K562 (cell line): ENCODE measurements around the gene FAM193A. TPM values are rescaled to one million over a fixed set of nuclear protein-coding genes. Genes with fewer than 3 reads are reported as not detected.

Source experiments
- ATAC-seq: fragments of 200-7000 bp; cut with Tn5 transposase; 3 replicates; pipeline ENCODE4 v1.9.1; 2020; ENCODE audit warnings: moderate library complexity
- BruUV-seq: library from RNA; stranded (reverse); fragments of 400-500 nt; replicated peaks from 2 replicates; lab custom pipeline; 2021; lab: Mats Ljungman, UMichigan
- CTCF ChIA-PET: fragments of 300-600 bp; formaldehyde crosslinking; extraction: SDS; loops from one replicate; lab custom pipeline; 2021; ENCODE audit warnings: low intra/inter-chr PET ratio; lab: Yijun Ruan, JAX
- POLR2A ChIA-PET: fragments of 300-600, 350-650 bp; sonication (Branson Sonifier 250); formaldehyde crosslinking; extraction: SDS; loops from one replicate; lab custom pipeline; 2021; ENCODE audit warnings: antibody characterized with exemption, inconsistent platforms; lab: Yijun Ruan, JAX
- DNase-seq, 4 experiments: peaks; one replicate each; pipeline versions ENCODE4 v3.0.0 to v3.0.0-alpha.2; 2011 to 2018; ENCODE audit warnings: low spot score in 3 of 4, mixed read lengths in 3 of 4; ENCODE audit errors: extremely low read depth in 1 of 4
- FAIRE-seq: peaks from 2 replicates; lab custom pipeline; 2011; peaks lifted over from hg19 to GRCh38; lab: Jason Lieb, UNC
- H2AFZ ChIP-seq: 2 replicates; pipeline ENCODE4 v1.6.0; 2011; ENCODE audit warnings: low read depth, low read length, control low read depth, inconsistent platforms
- H3K27ac ChIP-seq: fragments of 200-600 bp; 3 replicates; pipeline ENCODE4 v1.8.0; 2011; ENCODE audit warnings: low read depth, mild to moderate bottlenecking, control low read depth, inconsistent platforms, low read length, moderate library complexity, mixed read lengths; ENCODE audit errors: extremely low read depth
- H3K27me3 ChIP-seq, 2 experiments: fragments of 300-600 bp in 1 of 2; 2 replicates in 1 of 2; 3 replicates in 1 of 2; pipeline versions ENCODE4 v1.6.0 to v1.8.0; 2011; ENCODE audit warnings: inconsistent platforms in 2 of 2, low read length in 2 of 2, mild to moderate bottlenecking in 1 of 2, mixed read lengths in 1 of 2, moderate library complexity in 1 of 2; ENCODE audit not compliant: control insufficient read depth in 2 of 2, insufficient read depth in 2 of 2
- H3K36me3 ChIP-seq: fragments of 300-600 bp; 3 replicates; pipeline ENCODE4 v1.8.0; 2011; ENCODE audit warnings: mild to moderate bottlenecking, low read length, inconsistent platforms; ENCODE audit not compliant: control insufficient read depth, insufficient read depth
- H3K4me1 ChIP-seq, 2 experiments: fragments of 200-600 bp in 1 of 2; replicated peaks in 1 of 2; 2 replicates in 1 of 2; 3 replicates in 1 of 2; pipeline versions ENCODE4 v1.5.1 to v1.8.0; 2011; ENCODE audit warnings: inconsistent platforms in 2 of 2, low read length in 2 of 2, mild to moderate bottlenecking in 1 of 2, mixed read lengths in 1 of 2, moderate library complexity in 1 of 2; ENCODE audit not compliant: control insufficient read depth in 2 of 2, insufficient read depth in 2 of 2
- H3K4me2 ChIP-seq: 2 replicates; pipeline ENCODE4 v1.6.1; 2011; ENCODE audit warnings: low read length, control low read depth, inconsistent platforms, mixed read lengths; ENCODE audit not compliant: insufficient read depth
- H3K4me3 ChIP-seq: fragments of 200-600 bp; sonication (generic), shearing (Covaris generic); 2 replicates; pipeline ENCODE4 v1.5.1; 2016; ENCODE audit warnings: control low read depth, inconsistent platforms
- H3K79me2 ChIP-seq: fragments of 200-600 bp; 3 replicates; pipeline ENCODE4 v1.8.0; 2011; ENCODE audit warnings: low read length, inconsistent platforms; ENCODE audit not compliant: control insufficient read depth, insufficient read depth
- H3K9ac ChIP-seq, 2 experiments: 2 replicates each; pipeline versions ENCODE4 v1.6.0 to v1.6.1; 2011; ENCODE audit warnings: low read depth in 2 of 2, low read length in 2 of 2, control low read depth in 1 of 2, inconsistent platforms in 1 of 2, mild to moderate bottlenecking in 1 of 2, mixed read lengths in 1 of 2; ENCODE audit not compliant: insufficient read depth in 1 of 2
- H3K9me1 ChIP-seq: one replicate; pipeline ENCODE4 v1.6.0; 2011; ENCODE audit warnings: inconsistent platforms, mild to moderate bottlenecking, low read length, moderate library complexity; ENCODE audit not compliant: control insufficient read depth, insufficient read depth
- H3K9me3 ChIP-seq: replicated peaks from 2 replicates; pipeline ENCODE4 v1.5.1; 2011; ENCODE audit warnings: low read depth, low read length, inconsistent platforms; ENCODE audit not compliant: control insufficient read depth, insufficient read depth
- H4K20me1 ChIP-seq: replicated peaks from 2 replicates; pipeline ENCODE4 v1.6.1; 2011; ENCODE audit warnings: low read length, inconsistent platforms, mixed read lengths; ENCODE audit not compliant: control insufficient read depth, insufficient read depth
- BCLAF1 ChIP-seq, 2 experiments: fragments of 450-650 bp in 1 of 2; IDR thresholded peaks; 2 replicates each; pipeline ENCODE4 v1.6.1; 2011 to 2017; ENCODE audit warnings: low read depth in 2 of 2, antibody characterized with exemption in 1 of 2, borderline replicate concordance in 1 of 2, low read length in 1 of 2, mild to moderate bottlenecking in 1 of 2, mixed read lengths in 1 of 2; ENCODE audit not compliant: control insufficient read depth in 1 of 2
- FIP1L1 ChIP-seq: fragments of 200-400 bp; formaldehyde crosslinking; IDR thresholded peaks from 2 replicates; pipeline ENCODE4 v1.6.1; 2018; ENCODE audit warnings: mild to moderate bottlenecking, low read depth, low read length; ENCODE audit not compliant: poor library complexity, severe bottlenecking
- HLTF ChIP-seq: fragments of 450-650 bp; IDR thresholded peaks from 2 replicates; pipeline ENCODE4 v1.6.1; 2016
- HNRNPK ChIP-seq: fragments of 200-400 bp; formaldehyde crosslinking; IDR thresholded peaks from one replicate; pipeline ENCODE4 v1.6.1; 2018; ENCODE audit warnings: mild to moderate bottlenecking, low read depth, low read length; ENCODE audit not compliant: poor library complexity, severe bottlenecking
- ILK ChIP-seq: fragments of 450-650 bp; IDR thresholded peaks from 2 replicates; pipeline ENCODE4 v1.6.1; 2016; ENCODE audit warnings: missing genetic modification characterization, low read depth, mild to moderate bottlenecking, missing compliant biosample characterization, moderate library complexity, borderline replicate concordance
- LCOR ChIP-seq: sonication (generic); formaldehyde crosslinking; IDR thresholded peaks from 2 replicates; pipeline ENCODE4 v1.8.0; 2022; ENCODE audit warnings: mild to moderate bottlenecking, missing genetic modification reagents
- ZHX1 ChIP-seq: fragments of 150-350 bp; conservative IDR thresholded peaks from 2 replicates; pipeline ENCODE4 v1.6.1; 2014; ENCODE audit warnings: low read length
- ZKSCAN8 ChIP-seq: fragments of 200-800 bp; sonication (Bioruptor generic); IDR thresholded peaks from 2 replicates; pipeline ENCODE4 v1.6.1; 2016; ENCODE audit warnings: missing genetic modification characterization, missing compliant biosample characterization
- WGBS: fragments of 100-300 bp; shearing (Covaris generic); methylation state at CpG from one replicate; pipeline ENCODE4 v1.1.6; 2016; ENCODE audit warnings: low coverage, mixed read lengths; ENCODE audit not compliant: insufficient coverage; ENCODE audit errors: missing lambda C conversion rate; 5-methylcytosine and 5-hydroxymethylcytosine counted together
- in situ Hi-C: fragments of 300-500 bp; cut with MboI; formaldehyde crosslinking; loops from 4 replicates; pipeline ENCODE4 v1.15.0; 2018; ENCODE audit warnings: inconsistent platforms, mixed read lengths
- intact Hi-C: fragments of 100-400 bp; cut with micrococcal nuclease; formaldehyde crosslinking; loops from 2 replicates; pipeline ENCODE4 v1.14.2; 2022
- polyA plus RNA-seq, 8 experiments: library from polyadenylated mRNA; depleted of rRNA in 4 of 8; stranded (reverse) in 5 of 8; unstranded in 3 of 8; fragments of >200 nt; fragmentation: Nextera tagmentation in 2 of 8; fragmentation: Illumina TruSeq in 1 of 8; extraction: Ambion mirVana in 2 of 8; extraction: Trizol in 1 of 8; gene quantifications; 2 replicates each; pipeline versions ENCODE4 v1.2.1 to v1.2.3, GENCODE V29; 2011 to 2014; ENCODE audit warnings: inconsistent platforms in 1 of 8, missing spikeins in 1 of 8
- total RNA-seq, 7 experiments: library from RNA; depleted of rRNA in 6 of 7; stranded (reverse); fragments of >200 nt in 6 of 7; fragmentation: Illumina TruSeq in 2 of 7; extraction: Trizol in 2 of 7; gene quantifications; 2 replicates each; pipeline versions ENCODE4 v1.2.1 to v1.2.3, GENCODE V29; 2011 to 2021; ENCODE audit warnings: low replicate concordance in 1 of 7
- TF ChIP-seq, protein P1 (sequence below): sonication (generic); IDR thresholded peaks from 2 replicates; pipeline ENCODE4 v1.6.1; 2016
- TF ChIP-seq, protein P2 (sequence below): fragments of 200-800 bp; sonication (Bioruptor generic); IDR thresholded peaks from 2 replicates; pipeline ENCODE4 v1.6.1; 2017; ENCODE audit warnings: missing genetic modification characterization, missing compliant biosample characterization
- TF ChIP-seq, protein P3 (sequence below): fragments of 450-650 bp; IDR thresholded peaks from 2 replicates; pipeline ENCODE4 v1.7.0; 2016; ENCODE audit warnings: borderline replicate concordance

Gene FAM193A
- total and polyA plus RNA-seq, 9 of the 15 experiments (the other 6 are each of a cell fraction or from before 2014, with no cell fraction given): 0.46 to 24.6 (median 9.6) TPM

DNA sequence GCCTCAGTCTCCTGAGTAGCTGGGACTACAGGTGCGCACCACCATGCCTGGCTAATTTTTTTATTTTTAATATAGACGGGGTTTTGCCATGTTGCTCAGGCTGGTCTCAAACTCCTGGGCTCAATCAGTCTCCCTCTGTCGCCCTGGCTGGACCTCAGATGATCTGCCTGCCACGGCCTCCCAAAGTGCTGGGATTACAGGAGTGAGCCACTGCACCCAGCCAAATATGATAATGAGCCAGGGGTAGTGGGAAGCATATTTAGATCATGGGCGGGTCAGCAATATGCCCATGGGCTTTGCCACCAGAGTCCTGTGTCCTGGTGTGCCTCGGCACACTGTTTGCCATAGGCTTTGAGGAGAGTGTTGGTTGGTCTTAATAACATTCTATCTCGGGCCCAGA is 71.8 kb downstream of the FAM193A start:
- 90% methylated on average over 7 of the region's 7 CpGs for WGBS
- H3K4me1 ChIP-seq: peaks cover 0 to 8% of the 10 kb centered on the region in 2 experiments; a peak in 2 of 5 replicates
- no peaks in the 10 kb centered on the region for H3K27me3 ChIP-seq
- intact Hi-C loops: no loop called here
- H3K36me3 ChIP-seq: 0 out of 3 replicates have a peak, but pooled peaks cover 2% of the 10 kb centered on the region
- no peak overlapping the region for H3K4me2 ChIP-seq
- H3K79me2 ChIP-seq: peaks cover 88% of the 10 kb centered on the region
- H3K27ac ChIP-seq: no peak overlapping the region
- no peaks in the 10 kb centered on the region for H3K9me3 ChIP-seq
- no TSS peak for BruUV-seq
- H3K9me1 ChIP-seq: no peaks in the 10 kb centered on the region
- CTCF ChIA-PET: no interaction called here
- TF ChIP-seq HLTF: no peak
- TF ChIP-seq, protein P1, sequence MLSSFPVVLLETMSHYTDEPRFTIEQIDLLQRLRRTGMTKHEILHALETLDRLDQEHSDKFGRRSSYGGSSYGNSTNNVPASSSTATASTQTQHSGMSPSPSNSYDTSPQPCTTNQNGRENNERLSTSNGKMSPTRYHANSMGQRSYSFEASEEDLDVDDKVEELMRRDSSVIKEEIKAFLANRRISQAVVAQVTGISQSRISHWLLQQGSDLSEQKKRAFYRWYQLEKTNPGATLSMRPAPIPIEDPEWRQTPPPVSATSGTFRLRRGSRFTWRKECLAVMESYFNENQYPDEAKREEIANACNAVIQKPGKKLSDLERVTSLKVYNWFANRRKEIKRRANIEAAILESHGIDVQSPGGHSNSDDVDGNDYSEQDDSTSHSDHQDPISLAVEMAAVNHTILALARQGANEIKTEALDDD: no peak
- TF ChIP-seq, protein P2, sequence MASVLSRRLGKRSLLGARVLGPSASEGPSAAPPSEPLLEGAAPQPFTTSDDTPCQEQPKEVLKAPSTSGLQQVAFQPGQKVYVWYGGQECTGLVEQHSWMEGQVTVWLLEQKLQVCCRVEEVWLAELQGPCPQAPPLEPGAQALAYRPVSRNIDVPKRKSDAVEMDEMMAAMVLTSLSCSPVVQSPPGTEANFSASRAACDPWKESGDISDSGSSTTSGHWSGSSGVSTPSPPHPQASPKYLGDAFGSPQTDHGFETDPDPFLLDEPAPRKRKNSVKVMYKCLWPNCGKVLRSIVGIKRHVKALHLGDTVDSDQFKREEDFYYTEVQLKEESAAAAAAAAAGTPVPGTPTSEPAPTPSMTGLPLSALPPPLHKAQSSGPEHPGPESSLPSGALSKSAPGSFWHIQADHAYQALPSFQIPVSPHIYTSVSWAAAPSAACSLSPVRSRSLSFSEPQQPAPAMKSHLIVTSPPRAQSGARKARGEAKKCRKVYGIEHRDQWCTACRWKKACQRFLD (CRISPR knock-in tag): no peak
- TF ChIP-seq, protein P3, sequence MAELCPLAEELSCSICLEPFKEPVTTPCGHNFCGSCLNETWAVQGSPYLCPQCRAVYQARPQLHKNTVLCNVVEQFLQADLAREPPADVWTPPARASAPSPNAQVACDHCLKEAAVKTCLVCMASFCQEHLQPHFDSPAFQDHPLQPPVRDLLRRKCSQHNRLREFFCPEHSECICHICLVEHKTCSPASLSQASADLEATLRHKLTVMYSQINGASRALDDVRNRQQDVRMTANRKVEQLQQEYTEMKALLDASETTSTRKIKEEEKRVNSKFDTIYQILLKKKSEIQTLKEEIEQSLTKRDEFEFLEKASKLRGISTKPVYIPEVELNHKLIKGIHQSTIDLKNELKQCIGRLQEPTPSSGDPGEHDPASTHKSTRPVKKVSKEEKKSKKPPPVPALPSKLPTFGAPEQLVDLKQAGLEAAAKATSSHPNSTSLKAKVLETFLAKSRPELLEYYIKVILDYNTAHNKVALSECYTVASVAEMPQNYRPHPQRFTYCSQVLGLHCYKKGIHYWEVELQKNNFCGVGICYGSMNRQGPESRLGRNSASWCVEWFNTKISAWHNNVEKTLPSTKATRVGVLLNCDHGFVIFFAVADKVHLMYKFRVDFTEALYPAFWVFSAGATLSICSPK: no peak
- TF ChIP-seq BCLAF1 (IDR thresholded peaks at IDR 0.05; ENCODE audit: borderline replicate concordance in 1 of 2, control insufficient read depth in 1 of 2, low read depth in 2 of 2, low read length in 1 of 2): no peak
- TF ChIP-seq LCOR (CRISPR knock-in tag): no peak
- no peak for TF ChIP-seq FIP1L1
- TF ChIP-seq ZHX1: no peak
- no peak for TF ChIP-seq ILK
- no peak for TF ChIP-seq HNRNPK
- TF ChIP-seq ZKSCAN8 (CRISPR knock-in tag): no peak
- FAIRE-seq: no peak
- H2AFZ ChIP-seq: no peak overlapping the region
- POLR2A ChIA-PET: interaction anchor here (0.6 to 1.5 kb wide), 2 partner anchors 11 to 344 kb away, joined by 3 to 4 read pairs; no protein-coding TSS in a partner anchor
- no peak for ATAC-seq
- no peak overlapping the region for H3K4me3 ChIP-seq
- in situ Hi-C loops: no loop called here
- H4K20me1 ChIP-seq: peaks cover 8% of the 10 kb centered on the region; the same call in 1 of the 2 replicates
- no peak for DNase-seq
- H3K9ac ChIP-seq: no peak overlapping the region; a peak in 1 of 4 replicates
